ENCODE results near the gene PORCN.

The PORCN gene

GRCh38 chrX:48558271-48558670 lies 49.5 kb downstream of the PORCN start:
- Histone ChIP-seq H3K4me3 (ENCODE audit: low read depth, low read length) (no peak overlapping the region), H3K36me3 (replicated peaks) (peaks cover 6% of the 10 kb centered on the region), H3K27me3 (replicated peaks) (no peaks in the 10 kb centered on the region), H3K27ac (peak overlapping the region; percentile 7)
- in situ Hi-C loops (cut with HindIII; ENCODE audit: low pct_ligation_motif_present, low sequenced_read_pairs), result no loop called here
- no peak for TF ChIP-seq CTCF (IDR thresholded peaks at IDR 0.05; ENCODE audit: low read depth, low read length, missing control alignments)
- peak; percentile 65 for DNase-seq

DNA sequence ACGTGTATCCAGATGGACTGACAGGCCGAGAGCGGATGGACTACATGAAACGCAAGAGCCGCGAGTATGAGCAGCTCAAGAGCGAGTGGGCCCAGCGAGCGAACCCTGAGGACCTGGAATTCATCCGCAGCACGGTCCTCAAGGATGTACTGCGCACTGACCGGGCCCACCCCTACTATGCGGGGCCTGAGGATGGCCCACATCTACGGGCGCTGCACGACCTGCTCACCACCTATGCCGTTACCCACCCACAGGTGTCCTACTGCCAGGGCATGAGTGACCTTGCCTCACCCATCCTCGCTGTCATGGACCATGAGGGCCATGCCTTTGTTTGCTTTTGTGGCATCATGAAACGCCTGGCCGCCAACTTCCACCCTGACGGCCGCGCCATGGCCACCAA lies 50.8 kb downstream of the PORCN start:
- no peak for DNase-seq
- in situ Hi-C loops (cut with HindIII; ENCODE audit: low pct_ligation_motif_present, low sequenced_read_pairs), result no loop called here
- peaks cover 8% of the 10 kb centered on the region for H3K36me3 ChIP-seq (replicated peaks)
- TF ChIP-seq CTCF (IDR thresholded peaks at IDR 0.05; ENCODE audit: low read depth, low read length, missing control alignments), result no peak
- no peak overlapping the region for H3K4me3 ChIP-seq (ENCODE audit: low read depth, low read length)
- no peaks in the 10 kb centered on the region for H3K27me3 ChIP-seq (replicated peaks)
- no peak overlapping the region for H3K27ac ChIP-seq

- no peak for TF ChIP-seq CTCF (IDR thresholded peaks at IDR 0.05; ENCODE audit: low read depth, low read length, missing control alignments)
- Histone ChIP-seq H3K4me3 (ENCODE audit: low read depth, low read length) (no peak overlapping the region), H3K36me3 (replicated peaks) (peaks cover 8% of the 10 kb centered on the region), H3K27ac (no peak overlapping the region), H3K27me3 (replicated peaks) (no peaks in the 10 kb centered on the region)
- in situ Hi-C loops (cut with HindIII; ENCODE audit: low pct_ligation_motif_present, low sequenced_read_pairs), result no loop called here
- DNase-seq, result no peak
These were observed 51.3 kb downstream of the PORCN start for GRCh38 chrX:48560056-48560455.

DNA sequence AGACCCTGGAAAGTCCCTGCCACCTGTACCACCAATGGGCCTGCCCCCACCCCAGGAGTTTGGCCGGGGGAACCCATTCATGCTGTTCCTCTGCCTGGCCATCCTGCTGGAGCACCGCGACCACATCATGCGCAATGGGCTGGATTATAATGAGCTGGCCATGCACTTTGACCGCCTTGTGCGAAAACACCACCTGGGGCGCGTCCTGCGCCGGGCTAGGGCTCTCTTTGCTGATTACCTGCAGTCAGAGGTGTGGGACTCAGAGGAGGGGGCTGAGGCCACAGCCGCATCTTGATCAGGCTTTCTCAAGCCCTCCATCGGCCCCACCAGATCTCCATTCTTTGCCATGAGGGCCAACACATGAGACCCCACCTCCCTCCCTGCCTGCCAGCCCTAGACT lies 51.9 kb downstream of the PORCN start:
- Histone ChIP-seq H3K36me3 (replicated peaks) (peaks cover 8% of the 10 kb centered on the region), H3K27me3 (replicated peaks) (no peaks in the 10 kb centered on the region), H3K4me3 (ENCODE audit: low read depth, low read length) (no peak overlapping the region), H3K27ac (no peak overlapping the region)
- in situ Hi-C loops (cut with HindIII; ENCODE audit: low pct_ligation_motif_present, low sequenced_read_pairs), result no loop called here
- no peak for DNase-seq
- no peak for TF ChIP-seq CTCF (IDR thresholded peaks at IDR 0.05; ENCODE audit: low read depth, low read length, missing control alignments)

GRCh38 chrX:48569958-48570357 lies 61.2 kb downstream of the PORCN start:
- in situ Hi-C loops (cut with HindIII; ENCODE audit: low pct_ligation_motif_present, low sequenced_read_pairs), result no loop called here
- Histone ChIP-seq H3K27me3 (replicated peaks) (no peaks in the 10 kb centered on the region), H3K27ac (no peak overlapping the region), H3K4me3 (ENCODE audit: low read depth, low read length) (no peak overlapping the region), H3K36me3 (replicated peaks) (peaks cover 1% of the 10 kb centered on the region)
- DNase-seq, result peak; percentile 31
- TF ChIP-seq CTCF (IDR thresholded peaks at IDR 0.05; ENCODE audit: low read depth, low read length, missing control alignments), result no peak

Data from brain microvascular endothelial cell (primary cell).